ENCODE measurements around the gene FARS2.

Gene FARS2

GRCh38 chr6:5511954-5512353 is 250.6 kb downstream of the FARS2 start:
- Histone ChIP-seq H3K27me3 (ENCODE audit: insufficient read depth, low read length) (no peaks in the 10 kb centered on the region), H3K9me3 (ENCODE audit: low read length) (no peaks in the 10 kb centered on the region), H3K4me1 (ENCODE audit: insufficient read depth, low read length) (peaks cover 7% of the 10 kb centered on the region), H3K4me3 (ENCODE audit: low read length) (no peak overlapping the region), H2AFZ (ENCODE audit: low read depth, low read length) (no peak overlapping the region), H3K36me3 (ENCODE audit: insufficient read depth, low read length) (no peaks in the 10 kb centered on the region)

- Histone ChIP-seq H3K9me3 (ENCODE audit: low read length) (no peaks in the 10 kb centered on the region), H3K4me3 (ENCODE audit: low read length) (no peak overlapping the region), H3K27me3 (ENCODE audit: insufficient read depth, low read length) (no peaks in the 10 kb centered on the region), H3K36me3 (ENCODE audit: insufficient read depth, low read length) (no peaks in the 10 kb centered on the region), H2AFZ (ENCODE audit: low read depth, low read length) (no peak overlapping the region), H3K4me1 (ENCODE audit: insufficient read depth, low read length) (peaks cover 7% of the 10 kb centered on the region)
Observed at GRCh38 chr6:5512422-5512821, 251.1 kb downstream of the FARS2 start.

DNA sequence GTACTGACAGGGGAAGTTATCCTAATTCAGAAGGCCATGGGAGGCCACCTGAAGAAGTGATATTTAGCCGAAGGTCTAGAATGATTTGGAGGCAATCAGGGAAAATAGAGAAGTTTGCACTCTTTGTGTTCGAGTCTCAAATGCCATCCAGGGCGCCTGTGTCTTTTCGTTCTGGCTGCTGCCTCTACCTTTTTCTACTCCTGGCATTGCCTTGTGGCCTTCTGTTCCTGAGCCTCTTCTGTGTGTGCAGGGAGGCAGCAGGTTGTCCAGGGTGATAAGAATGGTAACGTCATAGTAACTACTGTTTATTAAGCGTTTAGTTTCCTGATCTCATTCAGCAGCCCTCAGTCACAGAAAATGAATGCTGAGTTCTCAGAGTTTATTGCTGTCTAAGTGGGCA is 252.1 kb downstream of the FARS2 start:
- Histone ChIP-seq H3K27me3 (ENCODE audit: insufficient read depth, low read length) (no peaks in the 10 kb centered on the region), H3K9me3 (ENCODE audit: low read length) (no peaks in the 10 kb centered on the region), H2AFZ (ENCODE audit: low read depth, low read length) (no peak overlapping the region), H3K36me3 (ENCODE audit: insufficient read depth, low read length) (no peaks in the 10 kb centered on the region), H3K4me1 (ENCODE audit: insufficient read depth, low read length) (peaks cover 7% of the 10 kb centered on the region), H3K4me3 (ENCODE audit: low read length) (no peak overlapping the region)

- H3K27me3 ChIP-seq (ENCODE audit: insufficient read depth, low read length): no peaks in the 10 kb centered on the region
- H3K4me3 ChIP-seq (ENCODE audit: low read length): no peak overlapping the region
- no peaks in the 10 kb centered on the region for H3K9me3 ChIP-seq (ENCODE audit: low read length)
- H3K36me3 ChIP-seq (ENCODE audit: insufficient read depth, low read length): no peaks in the 10 kb centered on the region
- no peak overlapping the region for H2AFZ ChIP-seq (ENCODE audit: low read depth, low read length)
- H3K4me1 ChIP-seq (ENCODE audit: insufficient read depth, low read length): peaks cover 7% of the 10 kb centered on the region
Observed at GRCh38 chr6:5514353-5514752, 253.0 kb downstream of the FARS2 start.

DNA sequence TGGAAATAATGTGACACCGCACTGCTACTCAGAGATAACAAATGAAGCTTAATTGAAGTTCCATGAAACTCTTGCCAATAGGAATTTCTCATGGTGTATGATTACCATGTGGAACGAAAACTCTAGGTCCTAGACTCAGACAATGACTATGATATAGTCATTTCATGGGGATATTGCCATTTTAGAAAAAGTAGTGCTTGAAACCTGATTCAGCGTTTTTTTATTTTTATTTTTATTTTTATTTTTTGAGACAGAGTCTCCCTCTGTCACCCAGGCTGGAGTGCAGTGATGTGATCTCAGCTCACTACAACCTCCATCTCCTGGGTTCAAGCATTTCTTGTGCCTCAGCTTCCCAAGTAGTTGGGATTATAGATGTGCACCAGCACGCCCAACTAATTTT is 253.9 kb downstream of the FARS2 start:
- H3K4me3 ChIP-seq (ENCODE audit: low read length): no peak overlapping the region
- no peak overlapping the region for H2AFZ ChIP-seq (ENCODE audit: low read depth, low read length)
- H3K27me3 ChIP-seq (ENCODE audit: insufficient read depth, low read length): no peaks in the 10 kb centered on the region
- no peaks in the 10 kb centered on the region for H3K36me3 ChIP-seq (ENCODE audit: insufficient read depth, low read length)
- H3K9me3 ChIP-seq (ENCODE audit: low read length): no peaks in the 10 kb centered on the region
- peaks cover 7% of the 10 kb centered on the region for H3K4me1 ChIP-seq (ENCODE audit: insufficient read depth, low read length)

DNA sequence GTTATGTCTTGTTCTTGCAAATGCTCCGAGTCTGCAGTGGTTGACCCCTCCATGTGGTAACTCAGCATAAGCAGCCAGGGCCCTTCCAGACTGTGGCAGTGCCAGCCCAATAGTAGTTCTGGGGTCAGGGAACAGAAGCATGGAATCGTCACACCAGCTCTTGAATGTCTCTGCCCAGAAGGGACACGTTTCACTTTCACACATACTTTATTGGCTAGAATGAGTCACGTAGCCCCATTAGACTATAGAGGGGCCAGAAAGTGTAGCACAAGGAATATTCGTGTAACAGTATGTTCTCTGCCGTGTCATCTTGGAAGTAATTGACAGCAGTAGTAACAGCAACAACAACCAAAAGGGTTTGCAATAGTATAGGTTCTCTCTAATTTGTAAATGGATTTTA is 254.7 kb downstream of the FARS2 start:
- no peak overlapping the region for H2AFZ ChIP-seq (ENCODE audit: low read depth, low read length)

GRCh38 chr6:5517796-5518195 is 256.5 kb downstream of the FARS2 start:
- Histone ChIP-seq H3K4me1 (ENCODE audit: insufficient read depth, low read length) (no peaks in the 10 kb centered on the region), H3K4me3 (ENCODE audit: low read length) (no peak overlapping the region), H3K9me3 (ENCODE audit: low read length) (no peaks in the 10 kb centered on the region)

More for the DNA sequence above, 254.7 kb downstream of the FARS2 start:
- Histone ChIP-seq H3K27me3 (ENCODE audit: insufficient read depth, low read length) (no peaks in the 10 kb centered on the region), H3K36me3 (ENCODE audit: insufficient read depth, low read length) (no peaks in the 10 kb centered on the region), H3K4me1 (ENCODE audit: insufficient read depth, low read length) (peaks cover 7% of the 10 kb centered on the region), H3K9me3 (ENCODE audit: low read length) (no peaks in the 10 kb centered on the region), H3K4me3 (ENCODE audit: low read length) (no peak overlapping the region)

DNA sequence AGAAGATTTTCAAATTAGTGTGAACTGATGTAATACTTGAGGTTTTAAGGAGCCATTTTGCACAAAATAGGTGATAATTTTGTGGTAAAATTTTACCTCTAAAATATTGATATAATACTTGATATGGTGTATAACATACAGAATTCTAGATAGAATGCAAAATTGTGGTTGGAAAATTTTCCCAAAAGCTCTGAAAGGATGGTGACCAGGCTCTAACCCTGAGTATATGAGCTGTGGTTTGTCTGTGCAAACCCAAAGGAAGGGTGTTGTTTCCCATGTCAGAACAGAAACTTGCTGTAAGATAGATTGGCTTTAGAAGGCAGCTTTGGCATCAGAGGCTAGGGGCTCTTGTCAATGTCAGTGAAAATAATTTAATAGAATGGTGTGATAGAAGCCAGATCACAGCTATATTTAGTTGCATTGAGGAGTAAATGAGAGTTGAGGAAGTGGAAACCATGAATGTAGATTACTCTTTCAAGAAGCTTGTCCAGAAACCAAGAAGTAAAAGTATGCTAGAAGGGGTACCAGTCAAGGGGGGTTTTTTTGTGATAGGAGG is 257.7 kb downstream of the FARS2 start:
- no peak overlapping the region for H3K4me3 ChIP-seq (ENCODE audit: low read length)
- H3K27me3 ChIP-seq (ENCODE audit: insufficient read depth, low read length): no peaks in the 10 kb centered on the region
- no peak overlapping the region for H2AFZ ChIP-seq (ENCODE audit: low read depth, low read length)
- no peaks in the 10 kb centered on the region for H3K4me1 ChIP-seq (ENCODE audit: insufficient read depth, low read length)
- H3K9me3 ChIP-seq (ENCODE audit: low read length): no peaks in the 10 kb centered on the region
- H3K36me3 ChIP-seq (ENCODE audit: insufficient read depth, low read length): no peaks in the 10 kb centered on the region

More at GRCh38 chr6:5517796-5518195, 256.5 kb downstream of the FARS2 start:
- H2AFZ ChIP-seq (ENCODE audit: low read depth, low read length): no peak overlapping the region
- H3K27me3 ChIP-seq (ENCODE audit: insufficient read depth, low read length): no peaks in the 10 kb centered on the region
- H3K36me3 ChIP-seq (ENCODE audit: insufficient read depth, low read length): no peaks in the 10 kb centered on the region

GRCh38 chr6:5520796-5521195 is 259.5 kb downstream of the FARS2 start:
- Histone ChIP-seq H3K4me3 (ENCODE audit: low read length) (no peak overlapping the region), H3K36me3 (ENCODE audit: insufficient read depth, low read length) (no peaks in the 10 kb centered on the region), H3K4me1 (ENCODE audit: insufficient read depth, low read length) (peaks cover 7% of the 10 kb centered on the region), H3K9me3 (ENCODE audit: low read length) (no peaks in the 10 kb centered on the region), H3K27me3 (ENCODE audit: insufficient read depth, low read length) (no peaks in the 10 kb centered on the region), H2AFZ (ENCODE audit: low read depth, low read length) (no peak overlapping the region)

DNA sequence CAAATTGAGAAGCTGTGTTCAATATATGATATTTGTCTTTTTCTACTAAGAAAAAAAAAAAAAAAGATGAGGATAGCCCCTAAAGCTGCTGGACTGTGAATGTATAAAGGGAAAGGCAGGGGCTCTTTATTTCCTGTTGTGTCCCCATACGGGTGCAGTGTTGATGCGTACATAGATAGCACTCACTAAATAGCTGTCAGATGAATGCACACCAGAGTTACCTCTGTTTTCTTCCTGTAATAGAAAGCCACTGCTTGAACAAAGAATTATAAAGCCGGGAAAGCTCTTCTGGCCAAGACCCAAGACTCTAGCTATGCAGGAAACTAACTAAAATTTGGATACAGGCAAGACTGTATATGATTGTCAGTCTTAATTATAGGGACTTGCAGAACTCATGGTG is 260.0 kb downstream of the FARS2 start:
- Histone ChIP-seq H3K9me3 (ENCODE audit: low read length) (no peaks in the 10 kb centered on the region), H2AFZ (ENCODE audit: low read depth, low read length) (no peak overlapping the region), H3K27me3 (ENCODE audit: insufficient read depth, low read length) (no peaks in the 10 kb centered on the region), H3K4me3 (ENCODE audit: low read length) (no peak overlapping the region), H3K36me3 (ENCODE audit: insufficient read depth, low read length) (no peaks in the 10 kb centered on the region), H3K4me1 (ENCODE audit: insufficient read depth, low read length) (peaks cover 7% of the 10 kb centered on the region)

DNA sequence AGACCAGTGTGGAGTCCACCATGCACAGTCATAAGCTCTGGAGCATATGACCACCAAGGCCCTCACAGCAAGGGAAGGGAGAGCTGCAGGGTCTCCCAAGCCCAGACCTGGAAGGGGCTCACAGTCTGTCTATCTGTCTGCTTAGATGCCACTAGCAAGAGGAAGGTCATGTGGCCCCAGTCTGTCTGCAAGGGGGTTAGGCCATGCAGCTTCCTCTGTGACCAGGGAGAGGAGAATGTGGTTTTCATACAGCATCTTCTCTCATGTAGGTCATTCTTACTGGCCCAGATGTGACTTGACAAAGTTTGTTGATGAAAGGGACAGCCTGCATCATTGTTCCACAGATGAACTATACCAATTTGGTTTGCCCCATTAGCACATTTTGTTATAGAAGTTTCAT is 260.8 kb downstream of the FARS2 start:
- H3K36me3 ChIP-seq (ENCODE audit: insufficient read depth, low read length): no peaks in the 10 kb centered on the region
- peaks cover 7% of the 10 kb centered on the region for H3K4me1 ChIP-seq (ENCODE audit: insufficient read depth, low read length)
- H2AFZ ChIP-seq (ENCODE audit: low read depth, low read length): no peak overlapping the region
- no peaks in the 10 kb centered on the region for H3K9me3 ChIP-seq (ENCODE audit: low read length)
- no peak overlapping the region for H3K4me3 ChIP-seq (ENCODE audit: low read length)
- H3K27me3 ChIP-seq (ENCODE audit: insufficient read depth, low read length): no peaks in the 10 kb centered on the region

DNA sequence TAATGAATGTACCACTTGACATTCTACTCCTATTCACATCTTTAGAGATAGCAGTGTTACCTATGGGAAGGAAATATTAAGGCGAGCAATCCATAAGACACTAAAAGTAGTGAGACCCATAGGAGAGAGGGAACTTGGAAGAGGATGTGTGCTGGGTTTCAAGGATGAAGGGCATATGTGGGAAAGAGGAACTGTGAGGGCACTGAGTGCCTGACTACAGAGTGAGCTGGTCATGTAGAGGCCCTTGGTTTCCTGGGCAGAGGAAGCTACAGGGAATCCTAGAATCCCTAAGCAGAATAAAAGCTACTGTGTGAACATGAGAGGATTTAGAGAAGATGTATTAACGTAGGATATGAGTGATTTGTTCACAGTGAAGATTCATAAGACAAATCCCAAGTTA is 262.8 kb downstream of the FARS2 start:
- no peak overlapping the region for H3K4me3 ChIP-seq (ENCODE audit: low read length)
- no peaks in the 10 kb centered on the region for H3K27me3 ChIP-seq (ENCODE audit: insufficient read depth, low read length)
- no peaks in the 10 kb centered on the region for H3K36me3 ChIP-seq (ENCODE audit: insufficient read depth, low read length)
- no peak overlapping the region for H2AFZ ChIP-seq (ENCODE audit: low read depth, low read length)
- H3K9me3 ChIP-seq (ENCODE audit: low read length): no peaks in the 10 kb centered on the region
- peaks cover 7% of the 10 kb centered on the region for H3K4me1 ChIP-seq (ENCODE audit: insufficient read depth, low read length)

DNA sequence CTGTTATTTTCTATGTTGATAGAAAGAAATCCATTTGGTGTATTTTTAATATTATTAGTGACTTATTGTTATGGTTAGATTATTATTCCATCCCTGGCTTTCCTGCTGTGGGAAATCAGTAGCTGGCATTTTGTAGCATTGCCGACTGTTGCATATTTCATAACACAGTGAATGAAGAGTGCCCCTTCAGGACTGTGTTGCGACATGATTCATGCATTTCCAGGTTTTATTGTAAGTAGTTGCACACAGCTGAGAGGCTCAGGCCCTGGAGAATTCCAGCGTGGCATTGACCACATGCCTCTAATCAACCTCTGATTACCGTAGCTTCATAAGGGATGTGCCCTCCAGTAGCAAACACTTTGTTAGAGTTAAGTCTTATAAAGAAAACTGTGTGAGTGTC is 263.9 kb downstream of the FARS2 start:
- no peaks in the 10 kb centered on the region for H3K9me3 ChIP-seq (ENCODE audit: low read length)
- H3K4me1 ChIP-seq (ENCODE audit: insufficient read depth, low read length): peaks cover 7% of the 10 kb centered on the region
- H3K4me3 ChIP-seq (ENCODE audit: low read length): no peak overlapping the region
- no peaks in the 10 kb centered on the region for H3K27me3 ChIP-seq (ENCODE audit: insufficient read depth, low read length)
- no peak overlapping the region for H2AFZ ChIP-seq (ENCODE audit: low read depth, low read length)
- no peaks in the 10 kb centered on the region for H3K36me3 ChIP-seq (ENCODE audit: insufficient read depth, low read length)

- H3K27me3 ChIP-seq (ENCODE audit: insufficient read depth, low read length): no peaks in the 10 kb centered on the region
- peaks cover 7% of the 10 kb centered on the region for H3K4me1 ChIP-seq (ENCODE audit: insufficient read depth, low read length)
- H2AFZ ChIP-seq (ENCODE audit: low read depth, low read length): no peak overlapping the region
Observed at GRCh38 chr6:5529015-5529414, 267.7 kb downstream of the FARS2 start.

More at GRCh38 chr6:5529015-5529414, 267.7 kb downstream of the FARS2 start:
- H3K36me3 ChIP-seq (ENCODE audit: insufficient read depth, low read length): no peaks in the 10 kb centered on the region
- H3K4me3 ChIP-seq (ENCODE audit: low read length): no peak overlapping the region
- H3K9me3 ChIP-seq (ENCODE audit: low read length): no peaks in the 10 kb centered on the region

All from neuron (in vitro differentiated cells).